HEK293 (cell line): Measurements from ENCODE around the gene SYTL1.

Experiments
- ATF2 ChIP-seq: fragments of 450-650 bp; formaldehyde crosslinking; IDR thresholded peaks from 2 replicates; pipeline ENCODE4 v1.5.1; 2016; ENCODE audit warnings: missing biosample characterization, missing genetic modification characterization, low read depth
- IKZF3 ChIP-seq: fragments of 450-650 bp; IDR thresholded peaks from 2 replicates; pipeline ENCODE4 v1.5.0; 2018; ENCODE audit warnings: missing biosample characterization, mild to moderate bottlenecking, missing genetic modification characterization, moderate library complexity
- SP2 ChIP-seq: fragments of 450-650 bp; formaldehyde crosslinking; IDR thresholded peaks from 2 replicates; pipeline ENCODE4 v1.5.1; 2016; ENCODE audit warnings: missing biosample characterization, missing genetic modification characterization
- ZBTB10 ChIP-seq: fragments of 450-650 bp; formaldehyde crosslinking; IDR thresholded peaks from 2 replicates; pipeline ENCODE4 v1.5.1; 2016; ENCODE audit warnings: missing biosample characterization, missing genetic modification characterization
- ZFP3 ChIP-seq: fragments of 450-650 bp; formaldehyde crosslinking; IDR thresholded peaks from 2 replicates; pipeline ENCODE4 v1.5.1; 2016; ENCODE audit warnings: low read depth, missing biosample characterization, missing genetic modification characterization
- ZIC2 ChIP-seq: fragments of 450-650 bp; formaldehyde crosslinking; IDR thresholded peaks from 2 replicates; pipeline ENCODE4 v1.5.1; 2016; ENCODE audit warnings: missing biosample characterization, missing genetic modification characterization
- ZNF37A ChIP-seq: fragments of 450-650 bp; IDR thresholded peaks from 2 replicates; pipeline ENCODE4 v1.5.1; 2018; ENCODE audit warnings: missing biosample characterization, missing genetic modification characterization
- ZNF423 ChIP-seq: fragments of 450-650 bp; formaldehyde crosslinking; IDR thresholded peaks from 2 replicates; pipeline ENCODE4 v1.5.1; 2016; ENCODE audit warnings: missing biosample characterization, missing genetic modification characterization
- ZNF521 ChIP-seq: fragments of 450-650 bp; formaldehyde crosslinking; IDR thresholded peaks from 2 replicates; pipeline ENCODE4 v1.5.1; 2017; ENCODE audit warnings: missing biosample characterization, mild to moderate bottlenecking, missing genetic modification characterization
- ZNF792 ChIP-seq: fragments of 450-650 bp; formaldehyde crosslinking; IDR thresholded peaks from 2 replicates; pipeline ENCODE4 v1.5.1; 2016; ENCODE audit warnings: missing biosample characterization, missing genetic modification characterization
- TF ChIP-seq, protein P1 (sequence below): fragments of 450-650 bp; formaldehyde crosslinking; IDR thresholded peaks from 2 replicates; pipeline ENCODE4 v1.5.1; 2016; ENCODE audit warnings: missing biosample characterization, missing genetic modification characterization
- TF ChIP-seq, protein P2 (sequence below): fragments of 450-650 bp; formaldehyde crosslinking; IDR thresholded peaks from 2 replicates; pipeline ENCODE4 v1.5.1; 2016; ENCODE audit warnings: missing biosample characterization, missing genetic modification characterization
- TF ChIP-seq, protein P3 (sequence below): IDR thresholded peaks from 2 replicates; pipeline ENCODE4 v1.6.1; 2011; ENCODE audit warnings: mild to moderate bottlenecking, low read depth, low read length, borderline replicate concordance
- TF ChIP-seq, protein P4 (sequence below): fragments of 450-650 bp; formaldehyde crosslinking; IDR thresholded peaks from 2 replicates; pipeline ENCODE4 v1.5.1; 2016; ENCODE audit warnings: missing biosample characterization, missing genetic modification characterization

Gene SYTL1

DNA sequence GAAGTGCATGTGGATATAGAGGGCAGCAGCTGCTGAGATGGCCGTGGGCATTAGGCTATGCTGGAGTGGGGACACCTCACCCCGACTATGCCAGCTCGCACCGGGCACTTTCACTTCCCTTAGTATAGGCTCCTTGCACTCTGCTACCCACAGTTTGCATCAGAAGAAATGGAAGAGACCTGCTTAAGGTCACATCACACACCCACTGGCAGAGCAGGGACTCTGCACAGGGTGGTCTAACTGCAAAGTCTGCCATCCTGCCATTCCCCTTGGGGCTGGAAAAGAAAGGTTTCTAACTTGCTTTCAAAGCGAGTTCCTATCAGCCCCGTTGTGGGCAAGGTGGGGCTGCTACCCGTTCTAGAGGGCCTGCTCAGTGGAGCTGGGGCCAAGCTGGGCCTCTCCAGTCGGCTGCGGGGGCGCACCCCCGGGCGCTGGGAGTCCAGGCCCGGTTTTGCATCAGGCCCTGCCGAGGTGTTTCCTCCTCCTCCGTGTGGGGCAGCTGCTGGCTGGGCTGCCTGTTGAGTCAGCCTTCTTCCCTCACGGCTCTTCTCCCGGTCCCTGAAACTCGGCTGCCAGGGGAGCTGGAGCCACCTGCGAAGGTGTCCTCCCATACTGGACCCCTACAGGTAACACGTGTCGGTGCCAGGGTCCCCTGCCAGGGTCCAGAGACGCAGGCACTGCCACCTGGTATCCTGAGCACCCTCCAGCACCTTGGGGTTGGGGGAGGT is at the start of gene SYTL1 (continued):
- TF ChIP-seq, protein P1, sequence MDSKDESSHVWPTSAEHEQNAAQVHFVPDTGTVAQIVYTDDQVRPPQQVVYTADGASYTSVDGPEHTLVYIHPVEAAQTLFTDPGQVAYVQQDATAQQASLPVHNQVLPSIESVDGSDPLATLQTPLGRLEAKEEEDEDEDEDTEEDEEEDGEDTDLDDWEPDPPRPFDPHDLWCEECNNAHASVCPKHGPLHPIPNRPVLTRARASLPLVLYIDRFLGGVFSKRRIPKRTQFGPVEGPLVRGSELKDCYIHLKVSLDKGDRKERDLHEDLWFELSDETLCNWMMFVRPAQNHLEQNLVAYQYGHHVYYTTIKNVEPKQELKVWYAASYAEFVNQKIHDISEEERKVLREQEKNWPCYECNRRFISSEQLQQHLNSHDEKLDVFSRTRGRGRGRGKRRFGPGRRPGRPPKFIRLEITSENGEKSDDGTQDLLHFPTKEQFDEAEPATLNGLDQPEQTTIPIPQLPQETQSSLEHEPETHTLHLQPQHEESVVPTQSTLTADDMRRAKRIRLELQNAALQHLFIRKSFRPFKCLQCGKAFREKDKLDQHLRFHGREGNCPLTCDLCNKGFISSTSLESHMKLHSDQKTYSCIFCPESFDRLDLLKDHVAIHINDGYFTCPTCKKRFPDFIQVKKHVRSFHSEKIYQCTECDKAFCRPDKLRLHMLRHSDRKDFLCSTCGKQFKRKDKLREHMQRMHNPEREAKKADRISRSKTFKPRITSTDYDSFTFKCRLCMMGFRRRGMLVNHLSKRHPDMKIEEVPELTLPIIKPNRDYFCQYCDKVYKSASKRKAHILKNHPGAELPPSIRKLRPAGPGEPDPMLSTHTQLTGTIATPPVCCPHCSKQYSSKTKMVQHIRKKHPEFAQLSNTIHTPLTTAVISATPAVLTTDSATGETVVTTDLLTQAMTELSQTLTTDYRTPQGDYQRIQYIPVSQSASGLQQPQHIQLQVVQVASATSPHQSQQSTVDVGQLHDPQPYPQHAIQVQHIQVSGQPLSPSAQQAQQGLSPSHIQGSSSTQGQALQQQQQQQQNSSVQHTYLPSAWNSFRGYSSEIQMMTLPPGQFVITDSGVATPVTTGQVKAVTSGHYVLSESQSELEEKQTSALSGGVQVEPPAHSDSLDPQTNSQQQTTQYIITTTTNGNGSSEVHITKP = peak; percentile 88
- TF ChIP-seq ZNF521 (tag by site-specific recombination) (no peak), ZNF423 (peak; percentile 87), ZNF37A (tag by site-specific recombination) (no peak), SP2 (tag by site-specific recombination) (peak; percentile 63), ZIC2 (peak; percentile 89), ATF2 (no peak), ZFP3 (tag by site-specific recombination) (no peak), ZBTB10 (tag by site-specific recombination) (peak; percentile 67; the same call in 1 of the 2 replicates), IKZF3 (tag by site-specific recombination) (0 out of 2 replicates have a peak, but pooled peaks have one; percentile 60), ZNF792 (tag by site-specific recombination) (no peak)
- TF ChIP-seq, protein P2, sequence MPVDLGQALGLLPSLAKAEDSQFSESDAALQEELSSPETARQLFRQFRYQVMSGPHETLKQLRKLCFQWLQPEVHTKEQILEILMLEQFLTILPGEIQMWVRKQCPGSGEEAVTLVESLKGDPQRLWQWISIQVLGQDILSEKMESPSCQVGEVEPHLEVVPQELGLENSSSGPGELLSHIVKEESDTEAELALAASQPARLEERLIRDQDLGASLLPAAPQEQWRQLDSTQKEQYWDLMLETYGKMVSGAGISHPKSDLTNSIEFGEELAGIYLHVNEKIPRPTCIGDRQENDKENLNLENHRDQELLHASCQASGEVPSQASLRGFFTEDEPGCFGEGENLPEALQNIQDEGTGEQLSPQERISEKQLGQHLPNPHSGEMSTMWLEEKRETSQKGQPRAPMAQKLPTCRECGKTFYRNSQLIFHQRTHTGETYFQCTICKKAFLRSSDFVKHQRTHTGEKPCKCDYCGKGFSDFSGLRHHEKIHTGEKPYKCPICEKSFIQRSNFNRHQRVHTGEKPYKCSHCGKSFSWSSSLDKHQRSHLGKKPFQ (tag by site-specific recombination) = no peak
- TF ChIP-seq, protein P3, sequence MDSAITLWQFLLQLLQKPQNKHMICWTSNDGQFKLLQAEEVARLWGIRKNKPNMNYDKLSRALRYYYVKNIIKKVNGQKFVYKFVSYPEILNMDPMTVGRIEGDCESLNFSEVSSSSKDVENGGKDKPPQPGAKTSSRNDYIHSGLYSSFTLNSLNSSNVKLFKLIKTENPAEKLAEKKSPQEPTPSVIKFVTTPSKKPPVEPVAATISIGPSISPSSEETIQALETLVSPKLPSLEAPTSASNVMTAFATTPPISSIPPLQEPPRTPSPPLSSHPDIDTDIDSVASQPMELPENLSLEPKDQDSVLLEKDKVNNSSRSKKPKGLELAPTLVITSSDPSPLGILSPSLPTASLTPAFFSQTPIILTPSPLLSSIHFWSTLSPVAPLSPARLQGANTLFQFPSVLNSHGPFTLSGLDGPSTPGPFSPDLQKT = no peak
- TF ChIP-seq, protein P4, sequence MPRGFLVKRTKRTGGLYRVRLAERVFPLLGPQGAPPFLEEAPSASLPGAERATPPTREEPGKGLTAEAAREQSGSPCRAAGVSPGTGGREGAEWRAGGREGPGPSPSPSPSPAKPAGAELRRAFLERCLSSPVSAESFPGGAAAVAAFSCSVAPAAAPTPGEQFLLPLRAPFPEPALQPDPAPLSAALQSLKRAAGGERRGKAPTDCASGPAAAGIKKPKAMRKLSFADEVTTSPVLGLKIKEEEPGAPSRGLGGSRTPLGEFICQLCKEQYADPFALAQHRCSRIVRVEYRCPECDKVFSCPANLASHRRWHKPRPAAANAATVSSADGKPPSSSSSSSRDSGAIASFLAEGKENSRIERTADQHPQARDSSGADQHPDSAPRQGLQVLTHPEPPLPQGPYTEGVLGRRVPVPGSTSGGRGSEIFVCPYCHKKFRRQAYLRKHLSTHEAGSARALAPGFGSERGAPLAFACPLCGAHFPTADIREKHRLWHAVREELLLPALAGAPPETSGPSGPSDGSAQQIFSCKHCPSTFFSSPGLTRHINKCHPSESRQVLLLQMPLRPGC (tag by site-specific recombination) = no peak
- TF ChIP-seq, all 188 proteins: peak for 53
